Measurements from ENCODE around the gene TRAF3IP3.

The TRAF3IP3 gene

GRCh38 chr1:209820986-209821385 is 65.1 kb downstream of the TRAF3IP3 start:
- H3K9me3 ChIP-seq = no peaks in the 10 kb centered on the region
- H3K27me3 ChIP-seq = peaks cover 68% of the 10 kb centered on the region
- peaks cover 0 to 5% of the 10 kb centered on the region in 2 experiments for H3K4me1 ChIP-seq (ENCODE audit: control insufficient read depth in 1 of 2, insufficient read depth in 1 of 2, low read depth in 1 of 2, low read length in 1 of 2)
- no peak for TF ChIP-seq CTCF (IDR thresholded peaks at IDR 0.05)
- no peak overlapping the region for H3K27ac ChIP-seq
- no peaks in the 10 kb centered on the region for H3K36me3 ChIP-seq
- no peak overlapping the region for H3K4me3 ChIP-seq (ENCODE audit: low read depth in 1 of 2, low read length in 1 of 2)

GRCh38 chr1:209822706-209823105 is 66.9 kb downstream of the TRAF3IP3 start:
- Histone ChIP-seq H3K27me3 (peaks cover 70% of the 10 kb centered on the region), H3K4me1 (ENCODE audit: control insufficient read depth in 1 of 2, insufficient read depth in 1 of 2, low read depth in 1 of 2, low read length in 1 of 2) (peaks cover 0 to 10% of the 10 kb centered on the region in 2 experiments), H3K27ac (no peak overlapping the region), H3K4me3 (ENCODE audit: low read depth in 1 of 2, low read length in 1 of 2) (no peak overlapping the region), H3K36me3 (no peaks in the 10 kb centered on the region), H3K9me3 (no peaks in the 10 kb centered on the region)
- TF ChIP-seq CTCF (IDR thresholded peaks at IDR 0.05) = no peak

- H3K27ac ChIP-seq = no peak overlapping the region
These were observed 67.5 kb downstream of the TRAF3IP3 start for GRCh38 chr1:209823143-209824041.

GRCh38 chr1:209825591-209826434 is 70.0 kb downstream of the TRAF3IP3 start:
- no peak for TF ChIP-seq CTCF (IDR thresholded peaks at IDR 0.05)
- Histone ChIP-seq H3K4me1 (ENCODE audit: control insufficient read depth in 1 of 2, insufficient read depth in 1 of 2, low read depth in 1 of 2, low read length in 1 of 2) (peaks cover 6 to 16% of the 10 kb centered on the region in 2 experiments), H3K4me3 (ENCODE audit: low read depth in 1 of 2, low read length in 1 of 2) (no peak overlapping the region), H3K9me3 (no peaks in the 10 kb centered on the region), H3K27me3 (peaks cover 44% of the 10 kb centered on the region), H3K36me3 (no peaks in the 10 kb centered on the region), H3K27ac (no peak overlapping the region)

More at GRCh38 chr1:209823143-209824041, 67.5 kb downstream of the TRAF3IP3 start:
- H3K4me1 ChIP-seq (ENCODE audit: control insufficient read depth in 1 of 2, insufficient read depth in 1 of 2, low read depth in 1 of 2, low read length in 1 of 2) = peaks cover 5 to 15% of the 10 kb centered on the region in 2 experiments
- H3K27me3 ChIP-seq = peaks cover 68% of the 10 kb centered on the region
- H3K36me3 ChIP-seq = no peaks in the 10 kb centered on the region
- no peak overlapping the region for H3K4me3 ChIP-seq (ENCODE audit: low read depth in 1 of 2, low read length in 1 of 2)
- no peaks in the 10 kb centered on the region for H3K9me3 ChIP-seq
- peak; percentile 83 for TF ChIP-seq CTCF (IDR thresholded peaks at IDR 0.05)

GRCh38 chr1:209827384-209828262 is 71.8 kb downstream of the TRAF3IP3 start, which contains the start of gene UTP25:
Gene UTP25, plus strand, starts transcription at chr1:209827972. Its CDS starts 92 bp downstream, at chr1:209828064.
- Histone ChIP-seq H3K4me3 (ENCODE audit: low read depth in 1 of 2, low read length in 1 of 2) (peak within 1 kb of the TSS; percentile 59 to 72), H3K27me3 (peaks cover 26% of the 10 kb centered on the region), H3K27ac (peak within 1 kb of the TSS; percentile 87), H3K9me3 (no peaks in the 10 kb centered on the region), H3K4me1 (ENCODE audit: control insufficient read depth in 1 of 2, insufficient read depth in 1 of 2, low read depth in 1 of 2, low read length in 1 of 2) (peaks cover 6 to 16% of the 10 kb centered on the region in 2 experiments), H3K36me3 (no peaks in the 10 kb centered on the region)
- TF ChIP-seq CTCF (IDR thresholded peaks at IDR 0.05) = peak; percentile 85
